A673 (cell line): ENCODE data around the gene FLT4.

Experiments used
- EZH2 ChIP-seq: fragments of 200-600 bp; sonication (generic); IDR thresholded peaks from 2 replicates; pipeline ENCODE4 v1.6.1; 2017; ENCODE audit warnings: borderline replicate concordance, low read depth, mild to moderate bottlenecking, mixed read lengths, antibody characterized with exemption, low read length; ENCODE audit not compliant: poor library complexity, severe bottlenecking
- TF ChIP-seq, protein P1 (sequence below): fragments of 300-800, 200-600 bp; sonication (generic); conservative IDR thresholded peaks from 2 replicates; pipeline ENCODE4 v1.5.1; 2017; ENCODE audit warnings: low read depth, mild to moderate bottlenecking, antibody characterized with exemption, low read length, moderate library complexity, mixed read lengths

DNA sequence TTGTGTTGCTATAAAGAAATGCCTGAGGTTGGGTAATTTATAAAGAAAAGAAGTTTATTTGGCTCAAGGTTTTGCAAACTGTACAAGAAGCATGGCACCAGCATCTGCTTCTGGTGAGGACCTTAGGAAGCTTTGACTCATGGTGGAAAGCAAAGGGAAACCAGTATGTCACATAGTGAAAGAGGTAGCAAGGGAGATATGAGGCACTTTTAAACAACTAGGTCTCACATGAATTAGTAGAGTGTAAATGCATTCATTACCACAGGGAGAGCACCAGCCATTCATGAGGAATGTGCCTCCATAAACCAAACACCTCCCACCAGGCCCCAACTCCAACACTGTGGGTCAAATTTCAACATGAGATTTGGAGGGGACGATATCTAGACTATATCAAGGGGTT, 49.6 kb upstream of the FLT4 start:
- TF ChIP-seq, protein P1, sequence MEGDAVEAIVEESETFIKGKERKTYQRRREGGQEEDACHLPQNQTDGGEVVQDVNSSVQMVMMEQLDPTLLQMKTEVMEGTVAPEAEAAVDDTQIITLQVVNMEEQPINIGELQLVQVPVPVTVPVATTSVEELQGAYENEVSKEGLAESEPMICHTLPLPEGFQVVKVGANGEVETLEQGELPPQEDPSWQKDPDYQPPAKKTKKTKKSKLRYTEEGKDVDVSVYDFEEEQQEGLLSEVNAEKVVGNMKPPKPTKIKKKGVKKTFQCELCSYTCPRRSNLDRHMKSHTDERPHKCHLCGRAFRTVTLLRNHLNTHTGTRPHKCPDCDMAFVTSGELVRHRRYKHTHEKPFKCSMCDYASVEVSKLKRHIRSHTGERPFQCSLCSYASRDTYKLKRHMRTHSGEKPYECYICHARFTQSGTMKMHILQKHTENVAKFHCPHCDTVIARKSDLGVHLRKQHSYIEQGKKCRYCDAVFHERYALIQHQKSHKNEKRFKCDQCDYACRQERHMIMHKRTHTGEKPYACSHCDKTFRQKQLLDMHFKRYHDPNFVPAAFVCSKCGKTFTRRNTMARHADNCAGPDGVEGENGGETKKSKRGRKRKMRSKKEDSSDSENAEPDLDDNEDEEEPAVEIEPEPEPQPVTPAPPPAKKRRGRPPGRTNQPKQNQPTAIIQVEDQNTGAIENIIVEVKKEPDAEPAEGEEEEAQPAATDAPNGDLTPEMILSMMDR = no peak
- TF ChIP-seq EZH2 = no peak
